GM19438 (cell line): ENCODE data around the gene FOXE1.

Experiments used
- ATAC-seq: cut with Tn5 transposase; IDR thresholded peaks from one replicate; pipeline ENCODE4 v1.9.1; 2021; ENCODE audit warnings: low read depth; ENCODE audit not compliant: unreplicated experiment

FOXE1 gene

DNA sequence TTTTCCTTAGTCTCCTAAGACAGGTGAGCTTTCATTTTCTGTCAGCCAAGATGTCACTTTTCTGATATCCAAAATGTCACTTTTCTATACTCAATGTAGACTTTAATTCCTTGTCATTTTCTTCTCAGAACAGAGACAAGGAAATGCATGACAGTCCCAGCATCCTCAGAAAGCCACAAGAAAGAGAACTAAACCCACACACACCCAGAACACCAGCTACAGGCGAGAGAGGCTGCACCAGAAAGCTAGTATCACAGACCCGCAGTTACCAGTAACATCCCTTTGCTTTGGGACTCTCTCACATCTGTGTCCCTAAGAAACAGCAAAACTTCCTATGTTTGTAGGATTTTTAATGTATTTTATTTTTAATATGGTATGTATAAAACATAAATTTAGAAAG is 52.2 kb downstream of the FOXE1 start:
- no peak for ATAC-seq
